Stimulated activated naive CD8-positive, alpha-beta T cell treated with anti-CD3 and anti-CD28 coated beads, Interleukin-15, amount 100 ng/mL, for 72 hours (primary cell): ENCODE results near the gene TLR5.

ENCODE experiments used
- ATAC-seq: fragments of 150-1000 bp; cut with Tn5 transposase; 2 replicates; pipeline ENCODE4 v1.10.0; 2021; ENCODE audit warnings: mild to moderate bottlenecking, moderate library complexity
- DNase-seq, 2 donors: peaks; one replicate each; pipeline ENCODE4 v3.0.0; 2021 to 2022
- H3K27ac Mint-ChIP-seq, 2 donors: one replicate each; pipeline ENCODE4 v1.8.0; 2022; ENCODE audit warnings: mild to moderate bottlenecking in 2 of 2, mixed read lengths in 2 of 2, moderate library complexity in 2 of 2
- H3K27me3 Mint-ChIP-seq: one replicate; pipeline ENCODE4 v1.8.0; 2022; ENCODE audit warnings: mixed read lengths
- H3K4me1 Mint-ChIP-seq: one replicate; pipeline ENCODE4 v1.8.0; 2022; ENCODE audit warnings: mild to moderate bottlenecking, mixed read lengths
- H3K4me3 Mint-ChIP-seq, 2 donors: one replicate each; pipeline ENCODE4 v1.8.0; 2022; ENCODE audit warnings: mild to moderate bottlenecking in 2 of 2, mixed read lengths in 2 of 2, moderate library complexity in 1 of 2
- H3K9me3 Mint-ChIP-seq, 2 donors: one replicate each; pipeline ENCODE4 v1.8.0; 2022; ENCODE audit warnings: mixed read lengths in 2 of 2

TLR5 gene

DNA sequence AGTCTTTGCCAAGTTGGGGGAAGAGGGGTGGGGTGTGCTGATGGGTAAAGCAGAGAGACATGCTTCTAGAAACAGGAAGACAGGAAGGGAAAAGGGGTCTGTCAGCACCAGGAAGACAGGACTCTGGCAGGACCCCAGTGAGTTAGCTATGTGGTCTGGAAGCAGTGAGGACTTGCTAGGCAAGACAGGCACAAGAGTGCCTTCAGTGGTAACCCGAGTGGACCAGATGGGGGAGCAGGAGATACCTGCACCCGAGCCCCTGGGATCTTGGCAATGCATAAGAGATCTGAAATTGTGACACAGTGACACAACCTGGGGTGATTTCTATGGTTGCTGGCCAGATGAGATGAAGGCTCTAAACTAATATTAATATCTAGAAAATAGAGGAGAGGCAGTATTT lies 7.0 kb downstream of the TLR5 start:
- Mint-ChIP-seq H3K27me3 (peaks cover 23% of the 10 kb centered on the region), H3K27ac (no peak overlapping the region), H3K9me3 (no peaks in the 10 kb centered on the region), H3K4me3 (no peak overlapping the region), H3K4me1 (peaks cover 13% of the 10 kb centered on the region)
- DNase-seq: no peak
- ATAC-seq: no peak

- DNase-seq (no peak), ATAC-seq (no peak)
- no peaks in the 10 kb centered on the region for H3K9me3 Mint-ChIP-seq
- H3K4me1 Mint-ChIP-seq: peaks cover 13% of the 10 kb centered on the region
- H3K27ac Mint-ChIP-seq: no peak overlapping the region
- H3K27me3 Mint-ChIP-seq: peaks cover 29% of the 10 kb centered on the region
- H3K4me3 Mint-ChIP-seq: no peak overlapping the region
Observed at GRCh38 chr1:223135176-223135942, 7.7 kb downstream of the TLR5 start.

DNA sequence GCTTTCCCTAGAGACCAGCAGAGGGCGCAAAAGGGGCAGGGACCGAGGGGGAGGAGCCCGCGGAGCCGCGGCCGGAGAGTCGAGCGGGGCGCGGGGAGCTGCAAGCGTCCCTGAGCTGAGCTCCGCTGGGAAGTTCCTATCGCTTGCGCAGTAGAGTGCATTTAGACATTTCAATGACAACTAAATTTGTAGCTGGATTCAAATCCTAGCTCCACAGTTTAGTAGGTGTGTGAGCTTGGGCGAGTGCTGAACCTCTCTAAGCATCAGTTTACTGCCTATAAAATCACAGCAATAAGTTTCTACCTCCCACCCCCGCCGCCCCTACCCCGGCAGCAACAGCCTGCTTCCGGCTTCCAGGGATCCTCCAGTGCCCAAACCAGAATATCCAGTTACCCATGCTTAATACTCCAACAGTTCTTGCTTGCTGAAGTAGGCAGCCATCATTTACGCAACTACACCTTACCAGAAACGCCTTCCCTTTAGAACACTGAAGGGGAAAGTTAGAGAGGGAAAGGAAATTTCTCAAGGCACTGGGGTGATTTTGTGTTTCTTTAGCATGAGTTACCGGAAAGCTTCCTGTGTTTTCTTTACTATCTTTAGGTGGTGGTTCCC lies 9.1 kb downstream of the TLR5 start:
- no peaks in the 10 kb centered on the region for H3K9me3 Mint-ChIP-seq
- H3K27me3 Mint-ChIP-seq: peaks cover 38% of the 10 kb centered on the region
- peak; percentile 76 for DNase-seq
- peak; percentile 79 for ATAC-seq
- H3K27ac Mint-ChIP-seq: no peak overlapping the region
- peak overlapping the region; percentile 44 to 55 for H3K4me3 Mint-ChIP-seq
- H3K4me1 Mint-ChIP-seq: peaks cover 20% of the 10 kb centered on the region

- H3K27ac Mint-ChIP-seq: no peak overlapping the region
- H3K27me3 Mint-ChIP-seq: peaks cover 43% of the 10 kb centered on the region
- H3K4me1 Mint-ChIP-seq: peaks cover 21% of the 10 kb centered on the region
- H3K9me3 Mint-ChIP-seq: no peaks in the 10 kb centered on the region
- DNase-seq (no peak), ATAC-seq (peak; percentile 8)
- peak overlapping the region; percentile 44 to 55 for H3K4me3 Mint-ChIP-seq
Observed at GRCh38 chr1:223133306-223133823, 9.7 kb downstream of the TLR5 start.

DNA sequence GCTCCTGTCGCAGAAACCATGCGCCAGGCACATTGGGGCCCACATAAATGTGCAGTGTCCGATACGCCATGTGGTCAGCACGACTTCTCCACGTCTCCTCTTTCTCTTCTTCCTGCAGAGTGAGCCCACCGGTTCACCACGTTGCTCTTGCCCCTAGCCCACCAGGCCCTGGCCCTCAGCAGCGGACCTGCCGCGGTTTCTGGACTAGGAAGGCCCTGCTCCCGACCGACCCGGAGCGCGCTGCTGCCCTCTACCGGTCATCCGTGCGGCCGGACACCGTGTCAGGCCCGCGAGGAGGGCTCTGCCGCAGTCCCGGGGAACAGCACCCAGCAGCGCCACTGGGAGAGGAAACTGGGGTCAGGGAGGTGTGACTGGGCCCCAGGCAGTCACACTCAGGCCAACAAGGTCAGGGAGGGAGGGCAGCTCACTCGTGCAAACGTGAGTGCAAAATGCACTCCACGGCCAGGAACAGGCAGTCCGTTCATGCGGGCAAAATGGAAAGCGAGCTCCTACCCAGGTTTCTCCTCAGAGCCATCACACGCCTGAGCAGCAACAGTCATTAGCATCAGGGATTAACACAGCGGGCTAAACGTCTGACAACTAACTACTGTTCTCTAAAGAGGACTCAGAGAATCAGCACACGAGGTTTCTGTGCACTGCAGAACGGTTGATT lies 13.7 kb downstream of the TLR5 start:
- DNase-seq (peak; percentile 62), ATAC-seq (peak; percentile 79)
- Mint-ChIP-seq H3K9me3 (no peaks in the 10 kb centered on the region), H3K4me1 (peaks cover 16% of the 10 kb centered on the region), H3K27ac (no peak overlapping the region), H3K27me3 (peaks cover 23% of the 10 kb centered on the region), H3K4me3 (peak overlapping the region; percentile 13 to 59)

- H3K4me3 Mint-ChIP-seq: no peak overlapping the region
- peaks cover 17% of the 10 kb centered on the region for H3K4me1 Mint-ChIP-seq
- H3K27me3 Mint-ChIP-seq: peaks cover 25% of the 10 kb centered on the region
- ATAC-seq: no peak
- H3K9me3 Mint-ChIP-seq: no peaks in the 10 kb centered on the region
- no peak for DNase-seq
- H3K27ac Mint-ChIP-seq: no peak overlapping the region
Observed at GRCh38 chr1:223126741-223127140, 16.3 kb downstream of the TLR5 start.

DNA sequence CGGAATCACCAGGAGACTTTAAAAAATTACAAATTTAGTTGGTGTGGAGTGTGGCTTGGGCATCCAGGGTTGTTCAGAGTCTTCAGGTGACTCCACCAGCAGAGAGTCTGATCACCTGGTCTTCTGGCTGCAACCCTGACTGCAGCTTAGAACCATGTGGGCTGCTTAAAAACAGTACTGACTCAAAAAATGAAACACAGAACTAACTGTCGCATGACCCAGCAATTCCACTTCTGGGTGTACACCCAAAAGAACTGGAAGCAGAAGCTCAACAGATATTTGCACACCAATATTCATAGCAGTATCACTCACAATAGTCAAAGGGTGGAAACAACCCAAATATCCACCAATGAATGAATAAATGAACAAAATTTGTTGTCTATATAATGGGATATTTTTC lies 17.3 kb downstream of the TLR5 start:
- Mint-ChIP-seq H3K27me3 (peaks cover 24% of the 10 kb centered on the region), H3K4me1 (peaks cover 17% of the 10 kb centered on the region), H3K4me3 (no peak overlapping the region), H3K27ac (no peak overlapping the region), H3K9me3 (no peaks in the 10 kb centered on the region)
- DNase-seq (no peak), ATAC-seq (no peak)

DNA sequence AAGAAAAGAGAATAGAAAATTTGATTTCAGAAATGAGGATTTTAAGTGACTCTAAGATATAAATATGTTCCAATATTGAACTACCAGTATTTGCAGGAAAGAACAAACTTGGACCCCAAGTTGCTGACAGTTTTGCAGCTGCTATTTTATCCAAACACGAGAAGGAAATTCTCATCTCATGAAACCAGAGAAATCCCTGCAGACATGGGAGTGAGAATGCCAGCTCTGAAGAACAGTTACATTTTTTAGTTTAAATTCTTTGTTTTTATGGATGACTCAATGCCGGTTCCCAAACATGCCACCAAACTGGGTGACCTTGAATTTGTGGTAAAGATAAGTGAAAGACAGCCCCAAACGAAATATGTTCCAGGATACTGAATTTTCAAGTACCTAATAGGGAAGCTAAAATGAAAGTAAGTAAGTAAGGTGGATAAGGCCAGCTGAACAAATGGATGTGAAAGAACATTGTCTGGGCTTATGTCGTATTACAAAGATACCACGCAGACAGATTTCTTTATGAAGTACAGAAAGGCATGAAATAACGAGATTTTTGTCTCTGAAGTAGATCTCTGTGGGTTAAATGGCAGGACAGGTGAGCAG lies 19.9 kb downstream of the TLR5 start:
- DNase-seq: no peak
- Mint-ChIP-seq H3K9me3 (no peaks in the 10 kb centered on the region), H3K4me3 (peak overlapping the region; percentile 28 to 30), H3K27ac (no peak overlapping the region), H3K27me3 (peaks cover 6% of the 10 kb centered on the region), H3K4me1 (peaks cover 8% of the 10 kb centered on the region)
- ATAC-seq: no peak

- no peak for ATAC-seq
- no peak for DNase-seq
- peaks cover 4% of the 10 kb centered on the region for H3K27me3 Mint-ChIP-seq
- no peak overlapping the region for H3K27ac Mint-ChIP-seq
- no peak overlapping the region for H3K4me3 Mint-ChIP-seq
- H3K4me1 Mint-ChIP-seq: peaks cover 4% of the 10 kb centered on the region
- H3K9me3 Mint-ChIP-seq: peaks cover 4 to 6% of the 10 kb centered on the region in 2 donors
Observed at GRCh38 chr1:223118418-223118817, 24.6 kb downstream of the TLR5 start.

- H3K4me3 Mint-ChIP-seq: no peak overlapping the region
- H3K9me3 Mint-ChIP-seq: peaks cover 4 to 6% of the 10 kb centered on the region in 2 donors
- H3K27ac Mint-ChIP-seq: no peak overlapping the region
- DNase-seq (no peak), ATAC-seq (peak; percentile 59)
- H3K4me1 Mint-ChIP-seq: no peaks in the 10 kb centered on the region
- no peaks in the 10 kb centered on the region for H3K27me3 Mint-ChIP-seq
Observed at GRCh38 chr1:223116950-223117349, 26.1 kb downstream of the TLR5 start.

DNA sequence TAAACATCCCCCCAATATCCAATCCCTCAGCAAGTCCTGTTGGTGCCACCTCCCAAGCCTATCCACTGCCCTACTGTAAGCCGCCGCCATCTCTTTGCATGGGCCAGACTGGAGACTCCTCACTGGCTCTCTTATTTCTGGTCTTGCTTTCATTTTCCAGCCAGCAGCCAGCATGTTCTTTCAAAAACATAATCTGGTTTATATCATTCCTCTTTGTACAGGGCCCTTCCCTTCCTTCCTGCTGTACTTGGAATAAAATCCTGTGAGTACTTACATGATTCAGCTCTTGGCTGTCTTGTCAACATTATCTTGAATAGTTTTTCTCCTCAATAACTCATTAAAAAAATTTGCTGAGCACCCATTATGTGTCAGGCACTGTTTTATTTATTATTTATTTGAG lies 28.2 kb downstream of the TLR5 start:
- DNase-seq (no peak), ATAC-seq (no peak)
- peak overlapping the region in 1 of 2 donors; percentile 65 for H3K27ac Mint-ChIP-seq
- peaks cover 3% of the 10 kb centered on the region for H3K4me1 Mint-ChIP-seq
- no peak overlapping the region for H3K4me3 Mint-ChIP-seq
- H3K27me3 Mint-ChIP-seq: no peaks in the 10 kb centered on the region
- H3K9me3 Mint-ChIP-seq: peaks cover 4 to 6% of the 10 kb centered on the region in 2 donors

DNA sequence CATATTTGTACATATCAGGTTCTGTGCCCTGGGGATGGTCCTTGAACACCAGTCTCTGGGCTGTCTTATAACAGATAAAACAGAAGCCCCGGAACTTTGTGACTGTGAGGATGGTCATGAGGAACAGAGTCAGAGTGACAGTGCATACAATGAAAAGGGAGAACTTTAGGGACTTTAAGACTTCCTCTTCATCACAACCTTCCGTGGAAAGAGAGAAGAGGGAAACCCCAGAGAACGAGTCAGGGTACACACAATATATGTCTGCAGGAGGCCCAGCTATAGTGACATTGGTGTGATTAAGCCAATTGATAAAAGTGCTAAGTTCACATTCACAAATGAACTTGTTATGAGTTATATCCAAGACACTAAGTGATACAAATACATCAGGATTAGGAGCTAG lies 32.1 kb downstream of the TLR5 start:
- Mint-ChIP-seq H3K9me3 (peaks cover 4 to 6% of the 10 kb centered on the region in 2 donors), H3K27me3 (no peaks in the 10 kb centered on the region), H3K4me3 (no peak overlapping the region), H3K27ac (no peak overlapping the region), H3K4me1 (peaks cover 9% of the 10 kb centered on the region)
- ATAC-seq (no peak), DNase-seq (no peak)

DNA sequence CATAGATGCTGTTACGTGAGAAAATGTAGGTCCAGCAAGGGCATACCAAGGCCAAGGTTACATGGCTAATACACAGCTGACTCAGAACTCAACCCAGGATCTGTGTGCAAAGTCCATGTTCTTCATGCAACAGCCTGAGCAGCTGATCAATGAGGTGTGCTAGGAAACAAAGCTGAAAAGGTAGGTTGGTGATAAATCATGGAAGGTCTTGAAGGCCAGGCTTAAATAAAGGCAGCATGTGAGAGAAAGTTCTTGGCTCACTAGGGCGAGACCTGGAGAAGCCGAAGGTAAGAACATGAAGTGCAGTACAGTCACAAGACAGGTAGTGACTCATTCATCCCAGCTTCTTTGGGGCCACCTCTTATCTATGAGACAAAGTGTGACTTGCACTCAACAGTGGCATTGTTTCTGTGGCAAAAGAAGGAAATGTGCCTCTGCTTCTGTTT lies 33.4 kb downstream of the TLR5 start:
- Mint-ChIP-seq H3K4me1 (peaks cover 9% of the 10 kb centered on the region), H3K9me3 (no peaks in the 10 kb centered on the region), H3K4me3 (no peak overlapping the region), H3K27me3 (no peaks in the 10 kb centered on the region), H3K27ac (no peak overlapping the region)
- DNase-seq (no peak), ATAC-seq (peak; percentile 66)

DNA sequence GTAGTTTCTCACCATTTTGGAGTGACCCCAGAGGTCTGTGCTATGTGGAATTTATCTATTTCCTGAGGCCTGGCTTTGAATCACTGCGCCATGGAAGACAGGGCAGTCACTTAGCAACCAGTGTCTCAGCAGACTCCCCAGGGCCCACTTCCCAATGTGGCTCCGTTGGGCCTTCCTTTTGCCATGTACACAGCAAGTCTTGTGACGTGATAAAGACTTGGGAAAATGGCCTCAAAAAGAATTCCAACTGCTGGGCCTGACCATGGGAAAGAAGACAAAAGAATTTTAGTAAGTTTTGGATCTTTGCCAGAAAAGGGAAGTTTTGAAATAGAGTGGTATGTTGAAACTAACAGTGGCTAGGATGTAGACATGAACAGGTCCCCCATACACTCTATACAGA lies 36.2 kb downstream of the TLR5 start:
- Mint-ChIP-seq H3K4me3 (no peak overlapping the region), H3K9me3 (peaks cover 0 to 1% of the 10 kb centered on the region in 2 donors), H3K27ac (no peak overlapping the region), H3K27me3 (no peaks in the 10 kb centered on the region), H3K4me1 (peaks cover 9% of the 10 kb centered on the region)
- DNase-seq: no peak
- ATAC-seq: no peak

DNA sequence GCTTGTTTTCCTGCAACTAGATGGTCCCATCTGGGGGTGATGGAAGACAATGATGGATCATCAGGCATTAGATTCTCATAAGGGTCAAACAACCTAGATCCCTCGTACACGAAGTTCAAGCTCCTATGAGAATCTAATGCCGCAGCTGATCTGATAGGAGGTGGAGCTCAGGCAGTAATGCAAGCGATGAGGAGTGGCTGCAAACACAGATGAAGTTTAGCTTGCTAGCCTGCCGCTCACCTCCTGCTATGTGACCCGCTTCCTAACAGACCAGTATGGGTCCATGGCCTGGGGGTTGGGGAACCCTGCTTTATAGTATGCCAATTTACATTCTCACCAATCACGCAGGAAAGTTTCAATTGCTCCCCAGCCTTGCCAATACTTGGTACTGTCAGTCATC lies 37.5 kb downstream of the TLR5 start:
- Mint-ChIP-seq H3K27ac (no peak overlapping the region), H3K9me3 (peaks cover 7 to 14% of the 10 kb centered on the region in 2 donors), H3K4me3 (no peak overlapping the region), H3K27me3 (no peaks in the 10 kb centered on the region), H3K4me1 (peaks cover 9% of the 10 kb centered on the region)
- no peak for DNase-seq
- ATAC-seq: no peak
